MCF 10A (cell line): ENCODE measurements around the gene GSTP1. TPM values are rescaled to one million over a fixed set of nuclear protein-coding genes. Genes with fewer than 3 reads are reported as not detected.

ENCODE experiments used
- BruUV-seq: library from RNA; stranded (reverse); fragments of 400-500 nt; replicated peaks from 2 replicates; lab custom pipeline; 2021; lab: Mats Ljungman, UMichigan
- CTCF ChIA-PET: fragments of 300-600 bp; sonication (Branson Sonifier 250); formaldehyde crosslinking; extraction: SDS; loops from one replicate; lab custom pipeline; 2021; ENCODE audit warnings: antibody characterized with exemption, inconsistent platforms; lab: Yijun Ruan, JAX
- POLR2A ChIA-PET: fragments of 300-600, 350-650 bp; sonication (Branson Sonifier 250); formaldehyde crosslinking; extraction: SDS; loops from one replicate; lab custom pipeline; 2020; ENCODE audit warnings: antibody characterized with exemption, inconsistent platforms; lab: Yijun Ruan, JAX
- DNase-seq: peaks from one replicate; pipeline ENCODE4 v3.0.0-alpha.2; 2018; ENCODE audit not compliant: unreplicated experiment
- H3K27ac Mint-ChIP-seq: one replicate; pipeline ENCODE4 v1.8.0; 2022; ENCODE audit warnings: mild to moderate bottlenecking, low read depth, mixed read lengths; ENCODE audit not compliant: unreplicated experiment
- H3K27me3 Mint-ChIP-seq: one replicate; pipeline ENCODE4 v1.8.0; 2022; ENCODE audit warnings: mixed read lengths; ENCODE audit not compliant: insufficient read depth, unreplicated experiment
- H3K36me3 Mint-ChIP-seq: one replicate; pipeline ENCODE4 v1.8.0; 2022; ENCODE audit warnings: mild to moderate bottlenecking, moderate library complexity, mixed read lengths; ENCODE audit not compliant: insufficient read depth, unreplicated experiment
- H3K4me1 Mint-ChIP-seq: one replicate; pipeline ENCODE4 v1.8.0; 2022; ENCODE audit warnings: mixed read lengths; ENCODE audit not compliant: insufficient read depth, unreplicated experiment
- H3K4me3 Mint-ChIP-seq: one replicate; pipeline ENCODE4 v1.8.0; 2022; ENCODE audit warnings: mild to moderate bottlenecking, moderate library complexity, mixed read lengths; ENCODE audit not compliant: unreplicated experiment
- H3K9me3 Mint-ChIP-seq: one replicate; pipeline ENCODE4 v1.8.0; 2022; ENCODE audit warnings: mixed read lengths; ENCODE audit not compliant: unreplicated experiment
- intact Hi-C: fragments of 100-400 bp; cut with micrococcal nuclease; formaldehyde crosslinking; loops from 2 replicates; pipeline ENCODE4 v1.14.1; 2022
- total RNA-seq: library from RNA; stranded (reverse); gene quantifications from 2 replicates; pipeline ENCODE4 v1.2.3, GENCODE V29; 2022
- TF ChIP-seq, protein P1 (sequence below): fragments of 200-600 bp; IDR thresholded peaks from one replicate; pipeline ENCODE4 v1.8.0; 2022; ENCODE audit warnings: antibody characterized with exemption, mild to moderate bottlenecking; ENCODE audit not compliant: unreplicated experiment

The GSTP1 gene
- total RNA-seq, 1 experiment from 2014 or later: 1,641 TPM

DNA sequence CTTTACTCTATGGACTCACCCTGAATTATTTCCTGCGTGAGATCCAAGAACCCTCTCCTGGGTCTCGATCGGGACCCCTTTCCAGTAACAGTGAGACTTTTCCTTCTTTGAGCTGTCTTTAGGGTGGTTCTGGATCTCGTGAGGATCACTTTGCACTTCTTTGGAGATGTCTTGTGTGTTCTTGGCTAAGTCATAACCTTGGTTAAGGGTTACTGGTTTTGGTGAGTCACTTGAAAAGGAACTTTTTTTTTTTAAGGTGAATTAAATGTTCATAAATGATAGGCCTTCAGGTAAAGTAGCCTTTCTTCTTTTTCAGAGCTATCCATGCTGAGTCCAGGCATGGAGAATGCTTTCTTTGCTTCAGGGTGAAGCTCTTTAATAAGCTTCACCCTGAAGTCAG lies 19.4 kb upstream of the GSTP1 start:
- H3K27me3 Mint-ChIP-seq: no peaks in the 10 kb centered on the region
- intact Hi-C loops: no loop called here
- peaks cover 14% of the 10 kb centered on the region for H3K4me1 Mint-ChIP-seq
- no peak overlapping the region for H3K4me3 Mint-ChIP-seq
- POLR2A ChIA-PET: interaction anchor here (1.0 to 2.4 kb wide), 4 partner anchors 8 to 163 kb away, joined by 3 to 6 read pairs (median 4); partner anchors contain the start of gene PPP1CA
- DNase-seq: no peak
- H3K27ac Mint-ChIP-seq: peak overlapping the region; percentile 12
- no peaks in the 10 kb centered on the region for H3K9me3 Mint-ChIP-seq
- no peaks in the 10 kb centered on the region for H3K36me3 Mint-ChIP-seq
- TF ChIP-seq, protein P1, sequence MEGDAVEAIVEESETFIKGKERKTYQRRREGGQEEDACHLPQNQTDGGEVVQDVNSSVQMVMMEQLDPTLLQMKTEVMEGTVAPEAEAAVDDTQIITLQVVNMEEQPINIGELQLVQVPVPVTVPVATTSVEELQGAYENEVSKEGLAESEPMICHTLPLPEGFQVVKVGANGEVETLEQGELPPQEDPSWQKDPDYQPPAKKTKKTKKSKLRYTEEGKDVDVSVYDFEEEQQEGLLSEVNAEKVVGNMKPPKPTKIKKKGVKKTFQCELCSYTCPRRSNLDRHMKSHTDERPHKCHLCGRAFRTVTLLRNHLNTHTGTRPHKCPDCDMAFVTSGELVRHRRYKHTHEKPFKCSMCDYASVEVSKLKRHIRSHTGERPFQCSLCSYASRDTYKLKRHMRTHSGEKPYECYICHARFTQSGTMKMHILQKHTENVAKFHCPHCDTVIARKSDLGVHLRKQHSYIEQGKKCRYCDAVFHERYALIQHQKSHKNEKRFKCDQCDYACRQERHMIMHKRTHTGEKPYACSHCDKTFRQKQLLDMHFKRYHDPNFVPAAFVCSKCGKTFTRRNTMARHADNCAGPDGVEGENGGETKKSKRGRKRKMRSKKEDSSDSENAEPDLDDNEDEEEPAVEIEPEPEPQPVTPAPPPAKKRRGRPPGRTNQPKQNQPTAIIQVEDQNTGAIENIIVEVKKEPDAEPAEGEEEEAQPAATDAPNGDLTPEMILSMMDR: no peak
- no TSS peak for BruUV-seq
- CTCF ChIA-PET: interaction anchor here (0.6 kb wide), 2 partner anchors 35 to 246 kb away, joined by 3 read pairs; no protein-coding TSS in a partner anchor

DNA sequence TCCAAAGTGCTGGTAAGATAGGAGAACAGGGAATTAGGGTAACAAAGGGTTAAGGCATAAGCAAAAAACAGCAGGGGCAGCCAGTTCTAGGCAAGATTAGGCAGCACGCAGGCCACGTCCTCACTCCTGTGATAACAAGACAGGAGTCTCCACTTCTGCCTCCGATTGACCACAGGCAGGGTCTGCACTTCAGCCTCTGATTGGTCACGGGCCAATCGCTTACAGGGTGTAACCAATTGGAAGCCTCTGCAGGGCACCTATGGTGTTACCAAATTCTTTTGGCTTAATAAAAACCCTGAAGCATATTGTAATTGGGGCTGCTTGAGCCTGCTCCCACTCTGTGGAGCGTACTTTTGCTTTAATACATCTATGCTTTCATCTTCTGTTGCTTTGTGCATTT lies 12.2 kb upstream of the GSTP1 start:
- H3K9me3 Mint-ChIP-seq: no peaks in the 10 kb centered on the region
- H3K27me3 Mint-ChIP-seq: no peaks in the 10 kb centered on the region
- TF ChIP-seq, protein P1: no peak
- ChIA-PET POLR2A (interaction anchor here (0.7 to 2.7 kb wide), 3 partner anchors 12 to 41 kb away, joined by 3 to 34 read pairs (median 3); partner anchors contain the start of gene GSTP1), CTCF (interaction anchor here (0.8 to 4.2 kb wide), 6 partner anchors 9 to 205 kb away, joined by 3 to 34 read pairs (median 6); partner anchors contain the start of gene GSTP1)
- intact Hi-C loops: no loop called here
- no peak for DNase-seq
- no peak overlapping the region for H3K4me3 Mint-ChIP-seq
- peaks cover 7% of the 10 kb centered on the region for H3K4me1 Mint-ChIP-seq
- BruUV-seq: no TSS peak
- H3K27ac Mint-ChIP-seq: no peak overlapping the region
- H3K36me3 Mint-ChIP-seq: no peaks in the 10 kb centered on the region

DNA sequence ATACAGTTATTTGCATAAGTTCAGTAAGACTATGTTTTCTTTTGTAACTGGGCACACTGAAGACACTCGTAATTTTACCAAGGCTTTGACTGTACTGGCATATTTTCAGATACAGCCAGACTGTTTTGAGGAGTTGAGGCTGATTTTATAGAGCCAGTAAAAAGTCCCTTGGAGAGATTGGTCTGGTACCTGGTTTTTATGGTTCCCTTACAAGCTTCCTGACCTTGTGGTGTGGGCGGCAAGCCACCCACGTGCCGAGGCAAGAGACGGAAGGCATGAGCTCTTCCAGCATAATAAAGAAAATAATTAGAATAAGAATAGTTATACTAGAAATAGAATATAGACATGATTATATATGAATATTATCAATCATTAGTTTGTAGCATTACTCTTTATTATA lies 11.3 kb upstream of the GSTP1 start:
- Mint-ChIP-seq H3K36me3 (no peaks in the 10 kb centered on the region), H3K27ac (no peak overlapping the region), H3K9me3 (no peaks in the 10 kb centered on the region), H3K4me1 (peaks cover 7% of the 10 kb centered on the region), H3K4me3 (no peak overlapping the region), H3K27me3 (no peaks in the 10 kb centered on the region)
- no peak for DNase-seq
- BruUV-seq: no TSS peak
- POLR2A ChIA-PET: interaction anchor here (0.6 to 2.7 kb wide), 6 partner anchors 9 to 57 kb away, joined by 3 to 34 read pairs (median 3); partner anchors contain the start of genes GSTP1 and NUDT8
- TF ChIP-seq, protein P1: no peak
- intact Hi-C loops: loop anchor here (1.0 kb wide), 3 partner anchors 12 to 57 kb away; partner anchors contain the start of genes NDUFV1 and NUDT8
- CTCF ChIA-PET: interaction anchor here (0.5 to 4.2 kb wide), 16 partner anchors 10 to 593 kb away, joined by 3 to 34 read pairs (median 4); partner anchors contain the start of genes ACY3 and GSTP1

DNA sequence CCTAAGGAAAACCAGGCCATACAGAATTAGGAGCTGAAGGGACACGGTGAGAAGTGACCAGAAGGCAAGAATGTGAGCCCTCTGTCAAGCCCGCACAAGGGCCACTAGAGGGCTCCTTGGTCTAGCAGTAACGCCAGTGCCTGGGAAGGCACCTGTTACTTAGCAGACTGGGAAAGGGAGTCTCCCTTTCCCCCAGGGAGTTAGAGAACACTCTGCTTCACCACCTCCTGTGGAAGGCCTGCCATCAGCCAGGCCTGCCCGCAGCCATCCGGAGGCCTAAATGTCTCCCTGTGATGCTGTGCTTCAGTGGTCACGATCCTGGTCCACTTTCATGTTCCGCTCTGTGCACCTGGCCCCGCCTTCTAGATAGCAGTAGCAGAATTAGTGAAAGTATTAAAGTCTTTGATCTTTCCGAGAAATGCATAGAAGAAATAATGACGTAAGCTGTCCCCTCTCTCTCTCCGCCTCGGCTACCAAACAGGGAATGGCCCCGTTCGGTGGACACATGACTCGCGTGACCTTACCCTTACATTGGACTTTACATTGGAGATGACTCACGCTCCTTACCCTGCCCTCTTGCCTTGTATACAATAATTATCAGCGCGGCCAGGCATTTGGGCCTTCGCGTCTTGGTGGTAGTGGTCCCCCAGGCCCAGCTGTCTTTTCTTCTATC lies 10.7 kb upstream of the GSTP1 start:
- DNase-seq: peak; percentile 78
- Mint-ChIP-seq H3K36me3 (no peaks in the 10 kb centered on the region), H3K27me3 (no peaks in the 10 kb centered on the region), H3K4me1 (peaks cover 7% of the 10 kb centered on the region), H3K9me3 (no peaks in the 10 kb centered on the region), H3K4me3 (no peak overlapping the region), H3K27ac (no peak overlapping the region)
- ChIA-PET CTCF (interaction anchor here (0.7 to 4.2 kb wide), 16 partner anchors 11 to 719 kb away, joined by 3 to 34 read pairs (median 4); partner anchors contain the start of genes ACY3 and GSTP1), POLR2A (interaction anchor here (0.7 to 2.7 kb wide), 3 partner anchors 9 to 19 kb away, joined by 3 to 34 read pairs (median 6); partner anchors contain the start of gene GSTP1)
- TF ChIP-seq, protein P1: peak; percentile 87
- no TSS peak for BruUV-seq
- intact Hi-C loops: loop anchor here (1.0 kb wide), 3 partner anchors 11 to 56 kb away; partner anchors contain the start of genes NDUFV1 and NUDT8
